ENCODE measurements around the gene HOXA7. TPM values are rescaled to one million over a fixed set of nuclear protein-coding genes. Genes with fewer than 3 reads are reported as not detected.

The HOXA7 gene
- total and polyA plus RNA-seq, 2 donors (not counting 3 experiments of a cell fraction or from before 2014, with no cell fraction given): 18.1 to 18.5 TPM

GRCh38 chr7:27172823-27173510 lies 16.5 kb upstream of the HOXA7 start:
- no peak for TF ChIP-seq JUN (IDR thresholded peaks at IDR 0.05; ENCODE audit: borderline replicate concordance, insufficient read depth, insufficient read length, low read depth)
- no peak for TF ChIP-seq MYC (IDR thresholded peaks at IDR 0.05; ENCODE audit: low read depth, low read length)
- TF ChIP-seq EZH2 (IDR thresholded peaks at IDR 0.05; ENCODE audit: borderline replicate concordance, low read depth, low read length, severe bottlenecking): no peak
- no peak for TF ChIP-seq POLR2AphosphoS5 (IDR thresholded peaks at IDR 0.05; ENCODE audit: insufficient read depth, low read depth, low read length)
- TF ChIP-seq GATA2 (IDR thresholded peaks at IDR 0.05; ENCODE audit: insufficient read depth, insufficient read length, low read depth, low read length): no peak
- TF ChIP-seq FOS (IDR thresholded peaks at IDR 0.05; ENCODE audit: borderline replicate concordance, insufficient read depth, low read length): no peak
- TF ChIP-seq MAX (IDR thresholded peaks at IDR 0.05; ENCODE audit: insufficient read depth, insufficient read length): no peak
- TF ChIP-seq POLR2A (IDR thresholded peaks at IDR 0.05; ENCODE audit: low read depth, low read length): no peak
- TF ChIP-seq CTCF (IDR thresholded peaks at IDR 0.05; ENCODE audit: extremely low read depth in 1 of 2, insufficient read depth in 1 of 2, low read depth in 1 of 2, low read length in 2 of 2): no peak
- Histone ChIP-seq H3K27ac (ENCODE audit: insufficient read depth, low read depth, low read length) (peak overlapping the region; percentile 96), H3K4me2 (ENCODE audit: insufficient read depth, low read length) (peak overlapping the region; percentile 98), H3K9ac (replicated peaks; ENCODE audit: extremely low read depth, insufficient read depth, low read length) (peak overlapping the region; percentile 91), H3K27me3 (ENCODE audit: control insufficient read depth in 2 of 2, insufficient read depth in 2 of 2, low read length in 2 of 2) (no peaks in the 10 kb centered on the region), H2AFZ (ENCODE audit: low read depth, low read length) (no peak overlapping the region), H3K79me2 (ENCODE audit: control insufficient read depth, insufficient read depth, low read length) (peaks cover 100% of the 10 kb centered on the region), H4K20me1 (replicated peaks; ENCODE audit: control insufficient read depth, extremely low read depth, insufficient read depth, low read length) (no peaks in the 10 kb centered on the region), H3K4me1 (ENCODE audit: control insufficient read depth, extremely low read depth, insufficient read depth, low read length) (peaks cover 57% of the 10 kb centered on the region), H3K36me3 (ENCODE audit: control insufficient read depth in 2 of 2, extremely low read depth in 1 of 2, insufficient read depth in 2 of 2, low read length in 2 of 2) (no peaks in the 10 kb centered on the region), H3K9me3 (replicated peaks; ENCODE audit: control insufficient read depth, insufficient read depth, low read length) (no peaks in the 10 kb centered on the region), H3K4me3 (replicated peaks in 1 of 3; ENCODE audit: insufficient read depth in 1 of 3, low read depth in 1 of 3, low read length in 3 of 3) (peak overlapping the region; percentile 35 to 88 (median 59)), H3K9me1 (replicated peaks; ENCODE audit: control insufficient read depth, extremely low read depth, insufficient read depth, low read length) (no peaks in the 10 kb centered on the region)
- DNase-seq (ENCODE audit: low read depth, low spot score) (peak; percentile 64), FAIRE-seq (no peak)
- CTCF ChIA-PET: interaction anchor here (0.9 to 8.0 kb wide), 7 partner anchors 10 to 27 kb away, joined by 3 to 81 read pairs (median 6); partner anchors contain the start of genes HOXA11, HOXA3 and HOXA7
- POLR2A ChIA-PET: interaction anchor here (1.0 to 1.6 kb wide), 3 partner anchors 11 to 20 kb away, joined by 3 to 5 read pairs (median 4); partner anchors contain the start of genes HOXA11 and HOXA3
- dilution Hi-C loops (cut with MboI; ENCODE audit: extremely low pct_ligation_motif_present, low sequenced_read_pairs) (loop anchor here (25.0 kb wide), 1 partner anchor 986 kb away; no protein-coding TSS in a partner anchor), intact Hi-C loops (cut with micrococcal nuclease) (no loop called here)
- no TSS peak for BruUV-seq (replicated peaks)
